DMS153 (cell line): ENCODE data around the gene ORC2.
"Not testable (repeated sequence)": the region's sequence is repeated elsewhere in the genome, so short reads cannot be mapped to it uniquely, and the experiment has no call there.

Experiments
- DNase-seq: peaks from one replicate; lab custom pipeline; 2025; lab: John Stamatoyannopoulos, UW

Gene ORC2

DNA sequence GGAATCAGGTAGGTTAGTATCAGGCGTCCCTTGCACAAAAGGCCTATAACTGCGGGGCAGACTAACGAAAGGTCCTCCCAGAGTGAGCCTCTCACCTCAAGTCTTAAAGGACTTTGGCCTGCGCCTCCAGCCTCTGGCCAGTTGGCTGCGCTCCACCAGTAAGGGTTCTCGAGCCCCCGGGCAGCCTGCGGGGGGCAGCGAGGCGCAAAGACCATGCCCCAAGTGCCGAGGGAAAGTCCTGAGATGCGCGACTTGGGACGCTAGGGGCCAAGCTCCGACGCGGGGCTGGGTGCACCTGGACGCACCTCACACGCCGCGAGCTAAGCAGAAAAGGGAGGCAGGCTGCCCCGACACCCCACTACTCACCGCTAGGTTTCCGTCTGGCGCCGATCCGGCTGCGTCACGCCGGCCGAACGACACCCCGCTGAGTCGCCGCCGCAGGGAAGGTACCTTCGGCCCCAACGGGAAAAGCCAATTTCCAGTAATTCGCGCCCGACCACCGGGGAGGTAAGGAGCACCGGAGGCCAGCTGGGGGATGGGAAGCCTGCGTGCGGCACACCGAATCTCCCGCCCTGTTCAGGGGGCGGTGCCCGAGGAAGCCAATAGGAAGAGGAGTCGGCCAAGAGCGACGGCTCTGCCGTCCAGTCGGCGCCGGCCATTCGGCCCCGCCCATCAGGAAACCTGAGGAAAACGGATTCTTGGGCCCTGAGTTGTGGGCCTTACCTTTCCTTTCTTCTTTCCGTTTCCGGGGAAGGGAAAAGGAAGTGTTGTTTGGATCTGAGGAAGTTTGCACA, at the start of gene ORC2:
TSS of gene ORC2 (minus strand) at position 537 of the 794 bp plus-strand sequence. CDS start 5,537 bp downstream, outside the sequence.
- DNase-seq = peak; percentile 95

DNA sequence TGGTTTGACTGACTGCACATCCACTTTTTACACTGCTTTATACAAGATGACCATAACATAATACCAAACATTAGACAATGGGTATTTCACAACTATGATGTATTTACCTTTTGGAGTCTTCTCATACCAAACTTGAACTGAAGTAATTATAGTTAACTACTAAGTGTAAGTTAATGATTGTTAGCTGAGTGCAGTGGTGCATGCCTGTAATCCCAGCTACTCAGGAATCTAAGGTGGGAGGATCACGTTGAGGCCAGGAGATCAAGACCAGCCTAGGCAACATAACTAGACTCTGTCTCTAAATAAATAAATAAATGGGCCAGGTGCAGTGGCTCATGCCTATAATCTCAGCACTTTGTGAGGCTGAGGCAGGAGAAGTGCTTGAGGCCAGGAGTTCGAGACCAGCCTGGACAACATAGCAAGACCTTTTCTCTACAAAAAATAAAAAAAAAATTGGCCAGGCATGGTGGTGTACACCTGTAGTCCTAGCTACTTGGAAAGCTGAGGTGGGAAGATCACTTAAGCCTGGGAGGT, 44.9 kb upstream of the ORC2 start:
- no peak for DNase-seq

DNA sequence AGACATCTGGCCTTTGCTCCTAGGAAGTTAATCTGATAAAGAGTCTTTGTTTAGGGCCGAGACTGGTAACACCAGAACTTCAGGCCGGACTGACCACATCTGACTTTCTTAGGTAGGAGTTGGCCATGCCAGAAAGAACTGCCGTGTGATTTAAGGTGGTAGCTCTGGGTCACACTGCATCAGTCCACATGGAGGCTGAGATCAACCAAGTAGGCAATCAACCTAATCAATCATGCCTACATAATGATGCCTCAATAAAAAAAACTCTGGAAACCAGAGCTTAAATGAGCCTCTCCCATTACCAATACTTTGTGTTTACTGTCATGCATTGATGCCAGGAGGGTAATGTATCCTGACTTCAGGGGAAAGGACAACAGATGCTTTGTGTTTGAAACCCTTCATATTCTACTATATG, 44.1 kb upstream of the ORC2 start:
- no peak for DNase-seq

DNA sequence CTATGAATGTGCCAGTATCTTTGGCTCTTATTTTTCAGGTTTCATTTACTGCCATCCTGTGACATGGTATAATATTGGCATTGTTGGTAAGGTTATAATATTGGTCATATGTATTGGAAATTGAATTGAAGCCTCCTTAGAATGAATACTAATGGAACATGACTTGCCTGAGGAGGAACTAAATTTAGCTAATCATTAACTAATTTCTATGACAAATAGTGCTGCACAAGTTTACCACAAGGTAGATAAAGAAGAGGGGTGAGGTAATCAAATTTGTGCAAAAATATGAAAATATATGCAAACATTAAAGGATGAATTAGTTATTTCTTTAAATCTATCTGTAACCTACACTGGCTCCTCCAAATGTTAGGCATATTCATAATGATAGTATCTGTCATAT, 43.2 kb upstream of the ORC2 start:
- no peak for DNase-seq

DNA sequence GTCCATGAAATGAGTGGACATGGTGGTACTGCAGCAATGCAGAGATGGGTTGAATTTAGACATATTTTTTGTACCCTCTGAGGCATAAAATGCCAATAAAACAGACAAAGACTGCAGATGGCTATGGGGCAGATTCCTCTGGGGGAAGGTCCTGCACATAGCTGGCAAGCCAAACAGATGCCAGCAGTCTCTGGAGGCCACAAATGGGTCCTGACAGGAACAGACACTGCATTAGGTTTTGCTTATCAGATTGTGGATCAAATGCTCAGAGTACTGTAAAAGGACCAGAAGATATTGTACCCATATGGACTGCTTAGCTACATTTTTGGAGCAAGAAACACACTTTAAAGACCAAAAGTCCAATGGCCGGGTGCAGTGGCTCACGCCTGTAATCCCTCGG, 40.9 kb upstream of the ORC2 start:
- no peak for DNase-seq

DNA sequence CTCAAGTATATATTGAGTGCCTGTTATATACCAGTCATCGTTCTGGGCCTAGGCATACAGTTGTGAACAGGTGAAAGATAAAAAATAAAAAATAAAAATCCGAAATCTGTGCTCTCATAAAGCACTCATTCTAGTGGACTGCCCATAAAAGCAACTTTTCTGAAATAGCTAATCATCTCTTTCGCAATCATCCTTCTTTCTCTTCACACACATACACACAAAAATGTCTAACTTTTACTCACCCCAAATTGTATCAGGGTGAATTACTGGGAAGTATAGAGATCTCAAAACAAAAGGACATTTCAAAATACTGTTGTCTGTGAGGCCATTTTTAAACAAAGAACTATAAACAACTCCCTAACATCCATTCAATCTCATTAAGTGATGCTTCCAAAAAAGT, 29.6 kb upstream of the ORC2 start:
- DNase-seq = no peak

DNA sequence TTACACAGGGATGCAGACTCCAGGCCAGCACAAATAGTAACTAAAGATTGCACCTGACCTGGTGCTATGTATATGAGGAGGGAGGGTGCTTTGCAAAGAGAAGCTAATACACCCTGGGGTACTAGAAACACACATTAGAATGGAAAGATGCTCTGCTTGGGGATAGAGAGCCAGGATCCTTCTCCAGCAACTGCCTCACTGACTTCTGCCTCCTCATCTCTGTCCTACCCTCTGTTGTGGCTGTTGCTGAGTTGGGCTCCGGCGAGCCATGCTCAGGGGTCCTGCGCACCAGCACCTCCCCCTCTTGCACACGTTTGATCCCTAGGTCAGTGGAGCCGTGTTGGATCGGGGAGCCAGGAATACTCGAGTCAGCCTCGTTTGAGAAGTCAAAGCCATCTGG, 23.7 kb upstream of the ORC2 start:
- no peak for DNase-seq

DNA sequence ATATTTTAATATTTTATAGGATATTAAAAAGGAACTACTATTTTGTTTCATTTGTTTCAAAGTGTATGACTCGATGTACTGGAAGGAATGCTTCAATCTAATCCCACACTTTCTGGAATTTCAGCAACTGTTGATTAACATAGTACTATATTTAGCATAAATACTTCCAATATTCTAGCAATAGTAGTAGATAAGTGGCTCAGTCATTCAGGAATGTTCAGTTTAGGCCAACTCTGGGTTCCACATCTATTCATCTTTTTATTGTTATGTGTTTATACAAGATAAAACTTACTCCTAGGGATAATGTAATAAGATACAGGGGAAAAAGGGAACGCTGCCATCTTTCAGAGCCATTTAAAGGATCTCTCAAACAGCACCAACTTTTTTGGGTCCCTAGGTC, 22.3 kb upstream of the ORC2 start:
- DNase-seq = no peak

DNA sequence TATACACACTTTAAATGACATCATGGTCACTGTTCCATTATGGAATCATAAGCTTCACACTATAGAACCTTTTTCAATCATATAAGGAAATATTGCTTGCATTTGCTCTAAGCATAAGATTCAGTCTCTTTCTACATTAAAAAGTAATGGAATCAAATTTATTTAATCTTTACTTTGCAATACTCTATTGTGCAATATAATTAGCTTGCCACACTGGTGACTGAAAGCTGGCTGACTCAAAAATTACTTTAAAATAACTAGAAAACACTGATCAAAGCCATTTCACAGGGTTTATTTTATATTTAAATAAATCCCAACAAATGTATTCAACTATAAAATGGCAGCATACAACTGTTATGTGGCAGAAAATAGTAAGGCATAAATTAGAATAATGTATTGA, 13.2 kb upstream of the ORC2 start:
- no peak for DNase-seq

DNA sequence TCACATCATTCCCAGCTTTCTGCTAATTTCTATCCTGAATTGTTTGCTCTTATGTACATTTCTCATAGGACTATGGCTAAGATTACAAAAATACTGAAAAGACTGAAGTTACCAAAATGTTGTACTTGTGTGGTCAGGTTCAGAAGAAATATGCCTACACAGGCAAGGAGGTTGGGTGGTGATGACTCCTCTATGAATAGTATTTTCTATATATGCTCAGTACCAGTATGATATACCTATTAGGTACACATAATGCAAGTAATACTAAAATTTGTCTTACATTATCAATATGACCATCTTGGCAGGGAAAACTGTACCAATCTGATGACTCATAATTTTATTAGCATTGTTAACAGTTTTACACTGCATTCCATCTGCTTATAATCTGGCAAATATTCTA, 12.2 kb upstream of the ORC2 start:
- DNase-seq = no peak

DNA sequence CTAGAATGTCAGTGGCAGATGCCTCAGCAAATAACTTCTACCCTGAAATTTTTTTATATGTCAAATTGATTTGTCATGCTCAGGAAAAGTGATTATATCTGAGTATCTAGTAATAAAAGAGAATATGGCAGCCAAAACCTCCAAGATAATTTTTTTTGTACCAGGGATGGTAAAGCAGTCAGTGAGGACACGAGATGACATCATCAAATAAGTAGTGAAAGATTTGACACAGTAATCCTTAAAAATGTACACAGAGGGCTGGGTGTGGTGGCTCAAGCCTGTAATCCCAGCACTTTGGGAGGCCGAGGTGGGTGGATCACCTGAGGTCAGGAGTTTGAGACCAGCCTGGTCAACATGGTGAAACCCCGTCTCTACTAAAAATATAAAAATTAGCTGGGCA, 6.6 kb upstream of the ORC2 start:
- not testable (repeated sequence) for DNase-seq

DNA sequence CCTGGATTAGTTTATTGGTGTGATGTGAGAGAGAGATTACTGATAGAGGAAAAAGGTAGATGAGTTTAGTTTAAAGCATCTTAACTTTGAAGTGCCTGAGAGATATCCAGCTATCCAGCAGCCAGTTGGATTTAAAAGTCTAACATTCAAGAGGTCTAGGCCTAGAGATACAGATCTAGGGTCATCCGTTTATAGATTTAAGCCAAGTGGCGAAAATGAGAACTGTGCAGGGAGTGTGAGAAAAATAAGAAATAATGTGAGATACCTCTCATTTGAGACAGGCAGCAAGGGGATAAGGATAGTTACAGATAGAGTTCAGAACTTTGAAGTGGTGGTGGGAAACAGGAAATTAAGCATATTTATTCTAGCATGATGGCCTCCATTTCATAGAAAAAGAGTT, 5.3 kb upstream of the ORC2 start:
- no peak for DNase-seq

DNA sequence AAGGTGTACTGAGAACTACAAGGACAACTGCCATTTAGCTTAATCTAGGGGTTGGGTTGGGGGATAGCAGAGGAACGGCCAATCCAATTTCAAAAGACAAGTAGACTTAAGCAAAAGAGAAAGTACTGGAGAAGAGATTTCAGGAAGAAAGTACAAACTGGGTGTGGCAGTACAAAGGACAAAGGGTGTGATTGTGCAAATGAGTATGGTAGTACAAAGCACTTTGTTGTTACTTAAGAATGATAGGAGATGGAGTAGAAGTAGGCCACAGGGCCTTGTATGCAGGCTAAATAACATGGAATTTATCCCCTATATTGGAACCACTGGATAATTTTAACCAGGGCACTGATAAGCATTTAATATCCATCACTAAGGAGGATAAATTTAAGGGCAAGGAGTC, 4.7 kb upstream of the ORC2 start:
- DNase-seq = no peak

DNA sequence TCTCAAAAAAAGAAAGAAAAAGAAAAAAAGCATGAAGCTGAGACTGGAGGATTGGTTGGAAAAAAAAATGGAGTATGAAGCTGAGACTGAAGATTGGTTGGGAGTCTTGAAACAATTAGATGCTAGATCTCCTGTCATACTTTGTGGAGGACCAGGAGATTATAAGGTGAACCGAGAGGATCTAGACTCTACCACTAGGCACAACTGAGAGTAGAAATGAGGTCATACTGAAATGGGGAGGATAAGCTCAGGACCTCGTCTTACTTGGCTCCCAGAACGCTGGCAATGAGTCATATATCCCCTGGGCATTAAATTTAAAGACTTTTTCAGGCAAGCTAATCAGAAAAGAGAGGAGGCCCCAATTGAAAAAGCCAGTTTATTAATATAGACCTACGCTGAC, 3.3 kb upstream of the ORC2 start:
- DNase-seq = no peak

DNA sequence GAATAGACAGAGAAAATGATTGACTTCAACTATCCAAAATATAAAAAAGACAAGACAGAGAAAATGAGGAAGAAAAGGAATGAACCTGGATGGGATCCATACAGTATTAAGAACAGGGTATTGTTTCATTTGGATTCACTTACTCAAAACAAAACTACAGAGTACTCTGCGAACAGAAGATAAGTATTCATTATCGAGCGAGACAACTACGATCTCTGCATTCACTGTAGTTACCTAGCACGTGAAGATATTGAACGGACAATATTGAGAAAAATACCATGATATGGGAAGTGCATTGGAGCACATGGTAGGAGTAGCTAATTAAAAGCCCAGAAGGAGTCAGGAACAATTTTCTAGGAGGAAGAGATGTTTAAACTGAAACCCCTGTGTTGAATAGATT, 1.0 kb upstream of the ORC2 start:
- no peak for DNase-seq

DNA sequence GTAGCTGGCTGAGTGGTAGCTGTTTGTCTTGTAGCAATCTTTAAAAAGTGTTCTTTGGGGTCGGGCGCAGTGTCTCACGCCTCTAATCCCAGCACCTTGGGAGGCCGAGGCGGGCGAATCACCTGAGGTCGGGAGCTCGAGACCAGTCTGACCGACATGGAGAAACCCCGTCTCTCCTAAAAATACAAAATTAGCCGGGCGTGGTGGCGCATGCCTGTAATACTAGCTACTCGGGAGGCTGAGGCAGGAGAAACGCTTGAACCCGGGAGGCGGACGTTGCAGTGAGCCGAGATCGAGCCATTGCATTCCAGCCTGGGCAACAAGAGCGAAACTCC, 425 bp upstream of the ORC2 start:
- DNase-seq = not testable (repeated sequence)

DNA sequence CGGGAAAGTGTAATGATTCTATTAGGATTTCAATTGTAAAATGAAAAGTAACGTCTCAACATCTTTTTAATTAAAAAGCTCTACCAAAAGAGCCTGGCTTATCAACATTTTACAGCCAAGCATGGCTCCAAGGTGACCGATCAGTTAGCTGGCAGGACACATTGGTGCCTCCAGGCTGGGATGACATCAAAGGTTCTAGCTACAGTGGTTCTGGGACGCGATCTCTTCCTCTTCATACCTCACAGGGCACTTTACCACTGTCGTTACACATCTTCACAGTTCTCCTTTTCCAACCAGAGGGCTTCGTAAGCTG, 693 bp downstream of the ORC2 start:
- DNase-seq = no peak

DNA sequence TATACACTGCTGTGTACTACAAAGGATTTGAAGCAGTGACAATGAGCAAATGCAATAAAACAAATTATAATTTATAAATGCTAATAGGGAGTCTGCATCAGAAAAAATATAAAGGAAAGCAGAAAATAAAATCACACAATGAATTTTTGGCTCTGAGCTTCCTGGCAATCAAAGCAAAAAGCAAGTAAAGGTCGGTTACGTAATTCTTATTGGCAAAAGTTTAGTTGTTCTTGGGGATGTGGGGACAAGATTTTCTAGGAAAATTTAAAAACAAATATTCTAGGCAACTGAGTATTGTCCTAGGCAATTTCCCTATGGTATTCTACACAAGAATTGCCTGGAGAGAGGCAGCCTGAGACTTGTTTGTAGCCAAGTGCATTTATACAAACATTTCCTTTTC, 1.8 kb downstream of the ORC2 start:
- no peak for DNase-seq

DNA sequence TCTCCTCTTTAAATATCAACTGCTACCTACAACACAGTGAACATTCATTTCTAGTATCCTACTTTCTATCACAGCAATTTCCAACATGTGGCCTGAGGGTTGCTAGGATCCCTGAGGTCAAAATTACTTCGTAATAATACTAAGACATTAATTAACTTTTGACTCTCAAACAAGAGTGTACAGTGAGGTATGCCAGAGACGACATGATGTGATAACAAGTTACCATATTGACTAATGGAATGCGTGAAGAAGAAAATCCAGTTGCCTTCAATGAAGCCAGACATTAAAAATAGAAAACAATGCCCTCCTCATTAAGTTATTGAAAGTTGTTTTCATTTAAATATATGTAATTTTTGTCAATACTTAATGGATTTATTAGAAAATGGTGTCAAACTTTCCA, 13.1 kb downstream of the ORC2 start:
- DNase-seq = no peak

DNA sequence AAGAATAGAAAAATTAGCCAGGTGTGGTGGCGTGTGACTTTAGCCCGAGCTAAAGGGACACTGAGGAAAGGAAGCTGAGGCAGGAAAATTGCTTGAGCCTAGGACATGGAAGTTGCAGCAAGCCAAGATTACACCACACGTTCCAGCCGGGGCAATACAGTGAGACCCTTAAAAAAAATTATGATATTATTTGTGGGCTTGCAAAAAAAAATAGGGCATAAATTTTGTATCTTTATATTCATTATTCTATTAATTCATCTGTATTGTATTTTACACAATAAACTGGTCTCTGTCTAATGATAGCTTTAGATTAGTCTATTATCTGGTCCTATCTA, 18.1 kb downstream of the ORC2 start:
- no peak for DNase-seq

DNA sequence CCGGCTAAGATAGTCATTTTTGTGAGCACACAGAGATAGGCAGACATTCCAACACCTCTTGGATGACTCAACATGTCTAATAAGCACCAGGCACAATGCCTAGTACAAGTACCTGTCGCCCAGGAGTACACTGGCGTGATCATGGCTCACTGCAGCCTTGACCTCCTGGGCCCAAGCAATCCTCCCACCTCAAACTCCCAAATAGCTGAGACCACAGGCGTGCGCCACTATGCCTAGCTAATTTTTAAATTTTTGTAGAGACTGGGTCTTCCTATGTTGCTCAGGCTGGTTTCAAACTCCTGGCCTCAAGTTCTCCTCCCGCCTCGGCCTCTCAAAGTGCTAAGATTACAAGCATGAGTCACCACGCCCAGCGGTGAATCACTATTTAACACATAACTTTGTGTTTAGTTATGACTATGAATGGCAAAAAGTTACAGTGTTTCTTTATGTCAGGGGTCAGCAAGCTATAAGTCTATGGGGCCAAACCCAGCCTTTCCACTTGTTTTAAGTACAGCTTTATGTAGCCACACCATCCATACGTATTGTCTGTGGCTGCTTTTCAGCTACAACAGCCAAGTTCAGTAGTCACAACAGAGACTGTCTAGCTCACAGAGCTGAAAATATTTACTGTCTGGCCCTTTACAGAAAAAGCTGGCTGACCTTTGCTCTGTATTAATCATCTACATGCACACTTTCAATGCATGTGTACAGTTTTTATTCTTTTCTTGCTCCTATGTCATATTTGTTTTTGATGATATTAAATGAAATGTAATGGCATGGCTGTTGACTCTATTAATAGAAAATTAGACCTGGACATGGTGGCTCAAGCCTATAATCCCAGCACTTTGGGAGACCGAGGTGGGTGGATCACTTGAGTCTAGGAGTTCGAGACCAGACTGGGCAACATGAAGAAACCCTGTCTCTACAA, 18.7 kb downstream of the ORC2 start:
- no peak for DNase-seq

DNA sequence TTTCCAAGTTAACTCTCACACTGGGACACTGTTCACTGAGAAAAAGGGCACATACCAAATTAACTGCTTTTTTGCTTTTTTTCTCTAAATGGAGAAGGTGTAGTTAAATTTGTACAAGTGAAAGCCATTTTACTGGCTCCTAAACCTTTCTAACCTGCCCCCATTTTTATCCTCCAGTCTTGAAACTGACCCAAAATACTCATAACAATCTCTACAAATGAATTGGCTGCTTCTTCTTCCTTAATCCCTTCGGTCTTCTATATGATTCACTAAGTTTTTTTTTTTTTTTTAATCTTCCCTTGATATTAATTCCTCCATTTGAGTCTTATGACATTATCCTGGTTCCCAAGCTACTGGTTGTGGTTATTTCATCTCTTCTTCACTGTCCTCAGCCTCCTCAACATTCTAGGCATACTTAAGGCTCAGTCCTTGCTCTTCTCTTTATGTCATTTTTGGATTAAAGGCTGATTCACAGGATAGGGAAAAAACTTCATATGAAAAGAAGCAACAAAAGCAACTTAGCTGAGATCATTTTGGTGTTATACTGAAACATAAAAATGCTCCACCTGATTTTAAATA, 19.8 kb downstream of the ORC2 start:
- DNase-seq = no peak

DNA sequence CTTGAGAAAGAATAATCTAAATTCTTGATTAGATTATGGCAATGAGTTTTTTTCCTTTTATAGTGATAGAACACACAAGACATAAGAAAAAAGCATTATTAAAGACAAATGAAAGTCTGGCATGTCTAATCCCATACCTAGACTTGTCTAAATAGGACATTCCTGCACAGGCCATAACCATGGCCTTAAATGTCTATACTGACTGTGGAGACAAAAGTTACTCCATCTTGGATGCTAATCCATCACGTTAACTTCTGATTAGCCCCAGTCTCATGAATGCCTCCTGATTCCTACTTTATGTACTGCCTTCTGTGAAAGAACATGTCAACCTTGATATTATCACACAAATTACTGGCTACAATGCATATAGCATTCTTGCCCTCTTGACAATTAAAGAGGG, 23.6 kb downstream of the ORC2 start:
- DNase-seq = no peak
